ENCODE results near the gene MRM2. TPM values are rescaled to one million over a fixed set of nuclear protein-coding genes. Genes with fewer than 3 reads are reported as not detected.

MRM2 gene
- total RNA-seq, 2 experiments from 2014 or later = 3.6 to 3.7 TPM

GRCh38 chr7:2202901-2203765, 38.9 kb downstream of the MRM2 start:
- Histone ChIP-seq H3K4me3 (ENCODE audit: low read length) (no peak overlapping the region), H3K36me3 (ENCODE audit: insufficient read depth, low read length) (peaks cover 26% of the 10 kb centered on the region), H3K27ac (ENCODE audit: low read depth in 1 of 2, low read length in 2 of 2) (no peak overlapping the region), H3K9me3 (ENCODE audit: control insufficient read depth in 1 of 2, insufficient read depth in 1 of 2, low read length in 2 of 2) (no peaks in the 10 kb centered on the region), H3K27me3 (ENCODE audit: control insufficient read depth in 1 of 2, insufficient read depth in 2 of 2, low read length in 2 of 2) (no peaks in the 10 kb centered on the region), H3K4me1 (ENCODE audit: insufficient read depth, low read length) (no peaks in the 10 kb centered on the region)
- TF ChIP-seq CTCF (IDR thresholded peaks at IDR 0.05) = no peak
- DNase-seq (peak in 1 of 14 experiments; percentile 28), ATAC-seq (ENCODE audit: poor library complexity) (no peak)
- ChIA-PET CTCF (no interaction called here), POLR2A (no interaction called here)
- Mint-ChIP-seq H3K9me3 (no peaks in the 10 kb centered on the region), H3K4me3 (no peak overlapping the region), H3K27ac (no peak overlapping the region), H3K27me3 (no peaks in the 10 kb centered on the region), H3K4me1 (ENCODE audit: low read depth) (peaks cover 4% of the 10 kb centered on the region), H3K36me3 (ENCODE audit: low read depth) (peaks cover 27% of the 10 kb centered on the region)
- intact Hi-C loops (cut with DNase I, micrococcal nuclease) = loop anchor here (10.0 kb wide), 2 partner anchors 308 to 538 kb away; no protein-coding TSS in a partner anchor

- CTCF ChIA-PET = no interaction called here
- no peak overlapping the region for H3K4me3 ChIP-seq (ENCODE audit: low read length)
- Mint-ChIP-seq H3K4me3 (no peak overlapping the region), H3K36me3 (ENCODE audit: low read depth) (peaks cover 24% of the 10 kb centered on the region), H3K9me3 (no peaks in the 10 kb centered on the region), H3K27me3 (no peaks in the 10 kb centered on the region), H3K4me1 (ENCODE audit: low read depth) (peaks cover 4% of the 10 kb centered on the region), H3K27ac (no peak overlapping the region)
- intact Hi-C loops (cut with DNase I, micrococcal nuclease) = loop anchor here (10.0 kb wide), 2 partner anchors 308 to 538 kb away; no protein-coding TSS in a partner anchor
- H3K4me1 ChIP-seq (ENCODE audit: insufficient read depth, low read length) = no peaks in the 10 kb centered on the region
- no peaks in the 10 kb centered on the region for H3K27me3 ChIP-seq (ENCODE audit: control insufficient read depth in 1 of 2, insufficient read depth in 2 of 2, low read length in 2 of 2)
- H3K9me3 ChIP-seq (ENCODE audit: control insufficient read depth in 1 of 2, insufficient read depth in 1 of 2, low read length in 2 of 2) = peaks cover 0 to 5% of the 10 kb centered on the region in 2 experiments
- peak in 1 of 14 experiments; percentile 17 for DNase-seq
- ATAC-seq (ENCODE audit: poor library complexity) = no peak
- H3K27ac ChIP-seq (ENCODE audit: low read depth in 1 of 2, low read length in 2 of 2) = no peak overlapping the region
- POLR2A ChIA-PET = no interaction called here
- H3K36me3 ChIP-seq (ENCODE audit: insufficient read depth, low read length) = peaks cover 22% of the 10 kb centered on the region
- TF ChIP-seq CTCF (IDR thresholded peaks at IDR 0.05) = no peak
These were observed 39.6 kb downstream of the MRM2 start for GRCh38 chr7:2202361-2202761.

GRCh38 chr7:2201686-2202360, 40.2 kb downstream of the MRM2 start:
- H3K4me1 ChIP-seq (ENCODE audit: insufficient read depth, low read length) = no peaks in the 10 kb centered on the region
- CTCF ChIA-PET = no interaction called here
- H3K9me3 ChIP-seq (ENCODE audit: control insufficient read depth in 1 of 2, insufficient read depth in 1 of 2, low read length in 2 of 2) = peaks cover 0 to 11% of the 10 kb centered on the region in 2 experiments
- H3K9me3 Mint-ChIP-seq = no peaks in the 10 kb centered on the region
- H3K27ac Mint-ChIP-seq = no peak overlapping the region
- no peaks in the 10 kb centered on the region for H3K27me3 Mint-ChIP-seq
- no peak overlapping the region for H3K4me3 Mint-ChIP-seq
- peaks cover 18% of the 10 kb centered on the region for H3K36me3 ChIP-seq (ENCODE audit: insufficient read depth, low read length)
- intact Hi-C loops (cut with DNase I, micrococcal nuclease) = loop anchor here (10.0 kb wide), 2 partner anchors 307 to 537 kb away; no protein-coding TSS in a partner anchor
- no peaks in the 10 kb centered on the region for H3K27me3 ChIP-seq (ENCODE audit: control insufficient read depth in 1 of 2, insufficient read depth in 2 of 2, low read length in 2 of 2)
- POLR2A ChIA-PET = no interaction called here
- H3K27ac ChIP-seq (ENCODE audit: low read depth in 1 of 2, low read length in 2 of 2) = no peak overlapping the region
- H3K4me1 Mint-ChIP-seq (ENCODE audit: low read depth) = peaks cover 4% of the 10 kb centered on the region
- ATAC-seq (ENCODE audit: poor library complexity) (no peak), DNase-seq (peak in 2 of 14 experiments; percentile 7 to 27)
- TF ChIP-seq CTCF (IDR thresholded peaks at IDR 0.05) = no peak
- no peak overlapping the region for H3K4me3 ChIP-seq (ENCODE audit: low read length)
- H3K36me3 Mint-ChIP-seq (ENCODE audit: low read depth) = peaks cover 25% of the 10 kb centered on the region

All from CD4-positive, alpha-beta T cell (primary cell).